HepG2 (cell line): ENCODE measurements around the gene VAMP2. TPM values are rescaled to one million over a fixed set of nuclear protein-coding genes. Genes with fewer than 3 reads are reported as not detected.

Experiments
- ATAC-seq: fragments of 200-7000 bp; cut with Tn5 transposase; 3 replicates; pipeline ENCODE4 v1.9.1; 2020; ENCODE audit warnings: mild to moderate bottlenecking, moderate library complexity
- BruUV-seq: library from RNA; stranded (reverse); fragments of 400-500 nt; replicated peaks from 2 replicates; lab custom pipeline; 2021; lab: Mats Ljungman, UMichigan
- CTCF ChIA-PET: fragments of 300-600 bp; formaldehyde crosslinking; extraction: SDS; loops from one replicate; lab custom pipeline; 2021; ENCODE audit warnings: low total read pairs, inconsistent platforms, low intra/inter-chr PET ratio; lab: Yijun Ruan, JAX
- POLR2A ChIA-PET: fragments of 350-600 bp; sonication (Branson Sonifier 250); formaldehyde crosslinking; loops from one replicate; lab custom pipeline; 2020; ENCODE audit warnings: antibody characterized with exemption, inconsistent platforms; lab: Yijun Ruan, JAX
- DNase-seq: peaks from one replicate; pipeline ENCODE4 v3.0.0-alpha.2; 2015; ENCODE audit warnings: low spot score
- FAIRE-seq: peaks from 3 replicates; lab custom pipeline; 2011; peaks lifted over from hg19 to GRCh38; lab: Jason Lieb, UNC
- H2AFZ ChIP-seq: one replicate; pipeline ENCODE4 v1.6.1; 2011; ENCODE audit warnings: low read length, inconsistent platforms
- H3K27ac ChIP-seq: fragments of 300-600 bp; 3 replicates; pipeline ENCODE4 v1.8.0; 2011; ENCODE audit warnings: mixed run types, mild to moderate bottlenecking, mixed read lengths, low read length, inconsistent platforms; ENCODE audit not compliant: insufficient read depth; ENCODE audit errors: extremely low read length
- H3K27me3 ChIP-seq, 2 experiments: fragments of 200-600 bp in 1 of 2; 2 replicates in 1 of 2; 3 replicates in 1 of 2; pipeline versions ENCODE4 v1.6.0 to v1.8.0; 2011; ENCODE audit warnings: low read length in 2 of 2, mild to moderate bottlenecking in 2 of 2, moderate library complexity in 2 of 2, inconsistent platforms in 1 of 2; ENCODE audit not compliant: insufficient read depth in 2 of 2, control insufficient read depth in 1 of 2
- H3K36me3 ChIP-seq, 2 experiments: fragments of 200-600 bp in 1 of 2; replicated peaks in 1 of 2; 2 replicates in 1 of 2; 3 replicates in 1 of 2; pipeline versions ENCODE4 v1.5.1 to v1.8.0; 2011; ENCODE audit warnings: low read length in 2 of 2, inconsistent platforms in 1 of 2; ENCODE audit not compliant: insufficient read depth in 2 of 2, control insufficient read depth in 1 of 2
- H3K4me1 ChIP-seq: 2 replicates; pipeline ENCODE4 v1.5.1; 2012; ENCODE audit warnings: low read length, inconsistent platforms; ENCODE audit not compliant: insufficient read depth
- H3K4me2 ChIP-seq: 2 replicates; pipeline ENCODE4 v1.6.0; 2011; ENCODE audit warnings: low read depth, low read length, inconsistent platforms
- H3K4me3 ChIP-seq, 3 experiments: fragments of 200-600 bp in 1 of 3; sonication (generic), shearing (Covaris generic) in 1 of 3; replicated peaks in 1 of 3; 2 replicates each; pipeline ENCODE4 v1.5.1; 2011 to 2016; ENCODE audit warnings: low read length in 3 of 3, inconsistent platforms in 2 of 3, low read depth in 2 of 3, mild to moderate bottlenecking in 2 of 3, control low read depth in 1 of 3, mixed read lengths in 1 of 3; ENCODE audit not compliant: insufficient read depth in 1 of 3
- H3K79me2 ChIP-seq: one replicate; pipeline ENCODE4 v1.6.1; 2011; ENCODE audit warnings: low read length, inconsistent platforms; ENCODE audit not compliant: insufficient read depth
- H3K9ac ChIP-seq: 2 replicates; pipeline ENCODE4 v1.6.0; 2011; ENCODE audit warnings: mild to moderate bottlenecking, low read depth, low read length, inconsistent platforms; ENCODE audit not compliant: insufficient read depth
- H3K9me3 ChIP-seq: 2 replicates; pipeline ENCODE4 v1.5.1; 2012; ENCODE audit warnings: mild to moderate bottlenecking, low read length
- H4K20me1 ChIP-seq: 2 replicates; pipeline ENCODE4 v1.6.0; 2011; ENCODE audit warnings: inconsistent platforms, mild to moderate bottlenecking, low read length, moderate library complexity; ENCODE audit not compliant: insufficient read depth
- BCL6 ChIP-seq: IDR thresholded peaks from 2 replicates; pipeline ENCODE4 v1.6.1; 2016; ENCODE audit warnings: missing genetic modification reagents, missing compliant biosample characterization
- HDAC6 ChIP-seq: fragments of 200-600 bp; sonication (generic); IDR thresholded peaks from 2 replicates; pipeline ENCODE4 v1.7.0; 2017; ENCODE audit warnings: mild to moderate bottlenecking, antibody characterized with exemption, low read length, low read depth
- NONO ChIP-seq, 2 experiments: fragments of 450-650 bp in 1 of 2; sonication (generic) in 1 of 2; formaldehyde crosslinking in 1 of 2; IDR thresholded peaks in 1 of 2; conservative IDR thresholded peaks in 1 of 2; 2 replicates each; pipeline versions ENCODE4 v1.6.1 to v1.8.0; 2017 to 2022; ENCODE audit warnings: mild to moderate bottlenecking in 1 of 2, missing genetic modification reagents in 1 of 2, moderate library complexity in 1 of 2
- POLR2A ChIP-seq, 2 experiments: IDR thresholded peaks; 2 replicates each; pipeline ENCODE4 v1.6.1; 2011; ENCODE audit warnings: low read depth in 2 of 2, low read length in 2 of 2, mild to moderate bottlenecking in 1 of 2, moderate library complexity in 1 of 2; ENCODE audit not compliant: insufficient read depth in 1 of 2
- POLR2AphosphoS5 ChIP-seq: IDR thresholded peaks from 2 replicates; pipeline ENCODE4 v1.6.1; 2012; ENCODE audit warnings: low read depth, low read length
- RBM22 ChIP-seq: fragments of 200-400 bp; formaldehyde crosslinking; optimal IDR thresholded peaks from 2 replicates; pipeline ENCODE3; 2017; ENCODE audit warnings: mild to moderate bottlenecking, low read length, moderate library complexity
- SNAI1 ChIP-seq: sonication (generic); formaldehyde crosslinking; IDR thresholded peaks from 2 replicates; pipeline ENCODE4 v1.5.0; 2020; ENCODE audit warnings: mild to moderate bottlenecking, missing genetic modification reagents, borderline replicate concordance
- SSRP1 ChIP-seq: IDR thresholded peaks from 2 replicates; pipeline ENCODE4 v1.6.1; 2016; ENCODE audit warnings: control low read depth
- ZBTB26 ChIP-seq: IDR thresholded peaks from 2 replicates; pipeline ENCODE4 v1.6.1; 2016; ENCODE audit warnings: missing compliant biosample characterization, missing genetic modification reagents, borderline replicate concordance
- ZNF276 ChIP-seq: sonication (generic); formaldehyde crosslinking; IDR thresholded peaks from 2 replicates; pipeline ENCODE4 v1.4.0; 2020; ENCODE audit warnings: mild to moderate bottlenecking, low read depth, missing genetic modification reagents
- ZNF318 ChIP-seq: sonication (generic); formaldehyde crosslinking; IDR thresholded peaks from 2 replicates; pipeline ENCODE4 v1.4.0; 2020; ENCODE audit warnings: mild to moderate bottlenecking, missing genetic modification reagents
- WGBS: methylation state at CpG from one replicate; pipeline ENCODE4 v1.1.6; 2017; ENCODE audit warnings: low lambda C conversion rate; 5-methylcytosine and 5-hydroxymethylcytosine counted together
- in situ Hi-C: cut with HindIII; loops from 2 replicates; pipeline ENCODE4 v1.10.0; 2017; ENCODE audit warnings: low pct_unique_long_range_greater_than_20kb; ENCODE audit not compliant: extremely low pct_ligation_motif_present
- intact Hi-C: fragments of 100-400 bp; cut with micrococcal nuclease; formaldehyde crosslinking; loops from one replicate; pipeline ENCODE4 v1.10.0; 2022; ENCODE audit not compliant: unreplicated experiment
- polyA plus RNA-seq, 8 experiments: library from polyadenylated mRNA; depleted of rRNA in 3 of 8; stranded (reverse) in 7 of 8; unstranded in 1 of 8; fragments of >200 nt; fragmentation: Illumina TruSeq in 4 of 8; extraction: Trizol in 4 of 8; gene quantifications; 2 replicates each; pipeline versions ENCODE4 v1.2.1 to v1.2.3, GENCODE V29; 2011 to 2016; ENCODE audit warnings: low read depth in 4 of 8, missing spikeins in 1 of 8, mixed read lengths in 1 of 8; ENCODE audit not compliant: insufficient read depth in 1 of 8
- total RNA-seq, 5 experiments: library from RNA; depleted of rRNA; stranded (reverse); fragments of >200 nt; fragmentation: Illumina TruSeq; extraction: Trizol; gene quantifications; 2 replicates each; pipeline ENCODE4 v1.2.3, GENCODE V29; 2016; ENCODE audit warnings: low read depth in 1 of 5

Gene VAMP2
- total and polyA plus RNA-seq, 2 of the 13 experiments (the other 11 are each of a cell fraction or from before 2014, with no cell fraction given): 3.9 to 17.2 TPM

- no peaks in the 10 kb centered on the region for H3K9me3 ChIP-seq
- in situ Hi-C loops: no loop called here
- DNase-seq: no peak
- ChIA-PET CTCF (no interaction called here), POLR2A (no interaction called here)
- H3K79me2 ChIP-seq: peaks cover 24% of the 10 kb centered on the region
- no peaks in the 10 kb centered on the region; a peak in 1 of 5 replicates for H3K27me3 ChIP-seq
- H3K27ac ChIP-seq: no peak overlapping the region
- FAIRE-seq: no peak
- H3K4me3 ChIP-seq: no peak overlapping the region
- peaks cover 1 to 37% of the 10 kb centered on the region in 2 experiments; a peak in 4 of 5 replicates for H3K36me3 ChIP-seq
- no TSS peak for BruUV-seq
- H3K4me2 ChIP-seq: no peak overlapping the region
- H2AFZ ChIP-seq: no peak overlapping the region
- WGBS: 88% methylated on average over 9 of the region's 19 CpGs
- H3K4me1 ChIP-seq: peaks cover 11% of the 10 kb centered on the region
- no peaks in the 10 kb centered on the region for H4K20me1 ChIP-seq
- intact Hi-C loops: no loop called here
- H3K9ac ChIP-seq: no peak overlapping the region
- no peak for ATAC-seq
- no peak for TF ChIP-seq NONO (IDR thresholded peaks at IDR 0.05)
- TF ChIP-seq NONO (CRISPR knock-in tag; conservative IDR thresholded peaks at IDR 0.05): 0 out of 2 replicates have a peak, but pooled peaks have one; percentile 26
- TF ChIP-seq ZNF276 (CRISPR knock-in tag): no peak
- no peak for TF ChIP-seq SSRP1
- no peak for TF ChIP-seq SNAI1 (CRISPR knock-in tag)
- no peak for TF ChIP-seq ZBTB26 (CRISPR knock-in tag)
- TF ChIP-seq RBM22: peak; percentile 82
- TF ChIP-seq HDAC6: no peak
- TF ChIP-seq POLR2A (IDR thresholded peaks at IDR 0.05; ENCODE audit: insufficient read depth in 1 of 2, low read depth in 2 of 2, low read length in 2 of 2): peak in 1 of 2 experiments; percentile 42; a peak in 2 of 4 replicates
- TF ChIP-seq ZNF318 (CRISPR knock-in tag): no peak
- TF ChIP-seq POLR2AphosphoS5: 0 out of 2 replicates have a peak, but pooled peaks have one; percentile 44
- no peak for TF ChIP-seq BCL6 (CRISPR knock-in tag)
These were observed 42.2 kb upstream of the VAMP2 start for GRCh38 chr17:8204761-8205555.
